Upper lobe of left lung (tissue), 6 donors: Measurements from ENCODE around the gene PYROXD2. TPM values are rescaled to one million over a fixed set of nuclear protein-coding genes. Genes with fewer than 3 reads are reported as not detected.

ENCODE experiments used
- ATAC-seq, 2 donors: fragments of 200-7000 bp; cut with Tn5 transposase; one replicate each; pipeline ENCODE4 v1.9.1; 2022; ENCODE audit warnings: mild to moderate bottlenecking in 2 of 2, moderate library complexity in 2 of 2; ENCODE audit not compliant: low FRiP score in 2 of 2
- DNase-seq, 2 donors: peaks; one replicate each; pipeline ENCODE4 v3.0.0-alpha.2; 2019 to 2020
- H3K27ac ChIP-seq, 4 donors: fragments of 200-600 bp; sonication (generic); one replicate each; pipeline ENCODE4 v1.5.1; 2016 to 2019
- H3K27me3 ChIP-seq, 4 donors: fragments of 200-600 bp; sonication (generic); one replicate each; pipeline ENCODE4 v1.5.1; 2017 to 2019
- H3K36me3 ChIP-seq, 4 donors: fragments of 200-600 bp; sonication (generic); one replicate each; pipeline ENCODE4 v1.5.1; 2016 to 2019
- H3K4me1 ChIP-seq, 4 donors: fragments of 200-600 bp; sonication (generic); one replicate each; pipeline ENCODE4 v1.5.1; 2018 to 2019
- H3K4me3 ChIP-seq, 4 donors: fragments of 200-600 bp; sonication (generic); one replicate each; pipeline ENCODE4 v1.5.1; 2017 to 2019; ENCODE audit warnings: mild to moderate bottlenecking in 2 of 4, moderate library complexity in 1 of 4
- H3K9me3 ChIP-seq, 4 donors: fragments of 200-600 bp; sonication (generic); one replicate each; pipeline ENCODE4 v1.5.1; 2018 to 2019
- CTCF ChIP-seq, 6 experiments: fragments of 450-650 bp in 4 of 6; fragments of 200-600 bp in 2 of 6; sonication (generic) in 2 of 6; IDR thresholded peaks; one replicate each; pipeline ENCODE4 v1.5.1; 2016 to 2019; ENCODE audit warnings: antibody characterized with exemption in 6 of 6
- EP300 ChIP-seq, 4 donors: sonication (generic); formaldehyde crosslinking; IDR thresholded peaks; one replicate each; pipeline ENCODE4 v1.5.1; 2017; ENCODE audit warnings: antibody characterized with exemption in 4 of 4, control low read depth in 2 of 4
- POLR2A ChIP-seq, 4 donors: fragments of 450-650 bp; IDR thresholded peaks; one replicate each; pipeline ENCODE4 v1.5.1; 2016 to 2017; ENCODE audit warnings: antibody characterized with exemption in 4 of 4, mild to moderate bottlenecking in 2 of 4
- POLR2AphosphoS5 ChIP-seq, 2 donors: sonication (generic); formaldehyde crosslinking; IDR thresholded peaks; one replicate each; pipeline ENCODE4 v1.5.1; 2017; ENCODE audit warnings: antibody characterized with exemption in 2 of 2
- whole genome bisulfite sequencing, 2 donors: methylation state at CpG; one replicate each; pipeline ENCODE4 v1.1.5; 2017 to 2018; 5-methylcytosine and 5-hydroxymethylcytosine counted together
- total RNA-seq, 6 donors: library from RNA; depleted of rRNA in 4 of 6; stranded (reverse); fragments of >200 nt in 4 of 6; gene quantifications; one replicate each; pipeline versions ENCODE4 v1.1.0 to v1.2.1, GENCODE V29; 2016 to 2021
- donor health status: DM: no; HTN: no; CAD: no; lungs with moderate emphysema.
- donor health status: DM: no; HTN: yes; CAD: no; lungs with severe emphysema.

PYROXD2 gene
- total RNA-seq, 6 donors from 2014 or later: 6.5 to 29.3 (median 9.3) TPM

GRCh38 chr10:98402931-98403718 is 11.9 kb downstream of the PYROXD2 start:
- WGBS, 2 donors: 94 to 96% methylated on average over 23 of the region's 23 CpGs
- H3K36me3 ChIP-seq: peaks cover 0 to 11% (median 2%) of the 10 kb centered on the region in 4 donors
- no peaks in the 10 kb centered on the region for H3K9me3 ChIP-seq
- no peak overlapping the region for H3K27ac ChIP-seq
- TF ChIP-seq POLR2A (IDR thresholded peaks at IDR 0.05) (no peak), CTCF (IDR thresholded peaks at IDR 0.05) (no peak), EP300 (IDR thresholded peaks at IDR 0.05) (no peak), POLR2AphosphoS5 (IDR thresholded peaks at IDR 0.05) (no peak)
- no peak for DNase-seq
- H3K4me3 ChIP-seq: no peak overlapping the region
- no peak for ATAC-seq
- H3K4me1 ChIP-seq: peaks cover 4 to 8% (median 6%) of the 10 kb centered on the region in 4 donors
- H3K27me3 ChIP-seq: no peaks in the 10 kb centered on the region

- DNase-seq (no peak), ATAC-seq (no peak)
- WGBS, 2 donors: 66 to 72% methylated on average over 7 of the region's 7 CpGs
- Histone ChIP-seq H3K27ac (no peak overlapping the region), H3K4me3 (no peak overlapping the region), H3K9me3 (no peaks in the 10 kb centered on the region), H3K4me1 (peaks cover 4 to 8% (median 6%) of the 10 kb centered on the region in 4 donors), H3K27me3 (no peaks in the 10 kb centered on the region), H3K36me3 (peaks cover 0 to 12% (median 2%) of the 10 kb centered on the region in 4 donors)
- TF ChIP-seq CTCF (IDR thresholded peaks at IDR 0.05) (no peak), POLR2A (IDR thresholded peaks at IDR 0.05) (no peak), EP300 (IDR thresholded peaks at IDR 0.05) (no peak), POLR2AphosphoS5 (IDR thresholded peaks at IDR 0.05) (no peak)
Measured at GRCh38 chr10:98402478-98402877, 12.5 kb downstream of the PYROXD2 start.

- WGBS, 2 donors: 77 to 83% methylated on average over 2 of the region's 2 CpGs
- Histone ChIP-seq H3K27me3 (no peaks in the 10 kb centered on the region), H3K27ac (no peak overlapping the region), H3K36me3 (peaks cover 0 to 28% (median 9%) of the 10 kb centered on the region in 4 donors), H3K4me1 (peaks cover 4 to 8% (median 6%) of the 10 kb centered on the region in 4 donors), H3K4me3 (no peak overlapping the region), H3K9me3 (no peaks in the 10 kb centered on the region)
- TF ChIP-seq CTCF (IDR thresholded peaks at IDR 0.05) (no peak), POLR2A (IDR thresholded peaks at IDR 0.05) (no peak), EP300 (IDR thresholded peaks at IDR 0.05) (no peak), POLR2AphosphoS5 (IDR thresholded peaks at IDR 0.05) (no peak)
- DNase-seq: no peak
- peak in 1 of 2 donors; percentile 24 for ATAC-seq
Measured at GRCh38 chr10:98400482-98400881, 14.5 kb downstream of the PYROXD2 start.

- Histone ChIP-seq H3K4me3 (no peak overlapping the region), H3K36me3 (peaks cover 0 to 35% (median 11%) of the 10 kb centered on the region in 4 donors), H3K27me3 (no peaks in the 10 kb centered on the region), H3K9me3 (no peaks in the 10 kb centered on the region), H3K27ac (no peak overlapping the region), H3K4me1 (peaks cover 0 to 2% (median under 1%) of the 10 kb centered on the region in 4 donors)
- DNase-seq (no peak), ATAC-seq (no peak)
- 92 to 93% methylated on average over 8 to 9 of the region's 9 CpGs for WGBS, 2 donors
- TF ChIP-seq CTCF (IDR thresholded peaks at IDR 0.05) (no peak), EP300 (IDR thresholded peaks at IDR 0.05) (no peak), POLR2A (IDR thresholded peaks at IDR 0.05) (no peak), POLR2AphosphoS5 (IDR thresholded peaks at IDR 0.05) (no peak)
Measured at GRCh38 chr10:98399784-98400183, 15.2 kb downstream of the PYROXD2 start.
